Duodenal mucosa (tissue), 2 donors: ENCODE measurements around the gene ATP7B.

Source experiments
- H3K27ac ChIP-seq: one replicate; pipeline ENCODE4 v1.7.0; 2013; ENCODE audit warnings: low read depth, low read length
- H3K27me3 ChIP-seq, 2 donors: one replicate each; pipeline ENCODE4 v1.7.0; 2013; ENCODE audit warnings: low read length in 2 of 2, control low read depth in 1 of 2; ENCODE audit not compliant: insufficient read depth in 2 of 2, control insufficient read depth in 1 of 2
- H3K36me3 ChIP-seq, 2 donors: one replicate each; pipeline ENCODE4 v1.7.0; 2013; ENCODE audit warnings: low read length in 2 of 2, control low read depth in 1 of 2; ENCODE audit not compliant: insufficient read depth in 2 of 2, control insufficient read depth in 1 of 2
- H3K4me1 ChIP-seq, 2 donors: one replicate each; pipeline ENCODE4 v1.7.0; 2013; ENCODE audit warnings: low read length in 2 of 2, control low read depth in 1 of 2; ENCODE audit not compliant: insufficient read depth in 2 of 2, control insufficient read depth in 1 of 2
- H3K4me3 ChIP-seq, 2 donors: one replicate each; pipeline ENCODE4 v1.7.0; 2013; ENCODE audit warnings: low read length in 2 of 2, low read depth in 1 of 2
- H3K9ac ChIP-seq, 2 donors: one replicate each; pipeline ENCODE4 v1.7.0; 2013; ENCODE audit warnings: low read length in 2 of 2, low read depth in 1 of 2
- H3K9me3 ChIP-seq, 2 donors: one replicate each; pipeline ENCODE4 v1.7.0; 2013; ENCODE audit warnings: low read length in 2 of 2, control low read depth in 1 of 2; ENCODE audit not compliant: control insufficient read depth in 1 of 2

ATP7B gene

GRCh38 chr13:51905787-51906186 is 105.5 kb downstream of the ATP7B start:
- Histone ChIP-seq H3K4me1 (no peaks in the 10 kb centered on the region), H3K9me3 (no peaks in the 10 kb centered on the region), H3K36me3 (peaks cover 0 to 3% of the 10 kb centered on the region in 2 donors), H3K27me3 (no peaks in the 10 kb centered on the region), H3K4me3 (no peak overlapping the region), H3K27ac (no peak overlapping the region), H3K9ac (no peak overlapping the region)

- Histone ChIP-seq H3K4me1 (no peaks in the 10 kb centered on the region), H3K9ac (no peak overlapping the region), H3K36me3 (peaks cover 0 to 3% of the 10 kb centered on the region in 2 donors), H3K4me3 (no peak overlapping the region), H3K27ac (no peak overlapping the region), H3K27me3 (no peaks in the 10 kb centered on the region), H3K9me3 (no peaks in the 10 kb centered on the region)
Observed at GRCh38 chr13:51902776-51903175, 108.5 kb downstream of the ATP7B start.

GRCh38 chr13:51900471-51900870 is 110.8 kb downstream of the ATP7B start:
- H3K36me3 ChIP-seq, result peaks cover 0 to 3% of the 10 kb centered on the region in 2 donors
- H3K27ac ChIP-seq, result no peak overlapping the region
- no peaks in the 10 kb centered on the region for H3K27me3 ChIP-seq
- H3K9me3 ChIP-seq, result no peaks in the 10 kb centered on the region
- H3K9ac ChIP-seq, result no peak overlapping the region
- no peak overlapping the region for H3K4me3 ChIP-seq
- H3K4me1 ChIP-seq, result no peaks in the 10 kb centered on the region

GRCh38 chr13:51895906-51896888 is 115.1 kb downstream of the ATP7B start:
- Histone ChIP-seq H3K36me3 (no peaks in the 10 kb centered on the region), H3K9me3 (no peaks in the 10 kb centered on the region), H3K4me1 (peaks cover 0 to 5% of the 10 kb centered on the region in 2 donors), H3K4me3 (no peak overlapping the region), H3K9ac (no peak overlapping the region), H3K27ac (no peak overlapping the region), H3K27me3 (no peaks in the 10 kb centered on the region)

- Histone ChIP-seq H3K9me3 (no peaks in the 10 kb centered on the region), H3K4me3 (no peak overlapping the region), H3K27ac (no peak overlapping the region), H3K36me3 (no peaks in the 10 kb centered on the region), H3K4me1 (peaks cover 0 to 5% of the 10 kb centered on the region in 2 donors), H3K27me3 (no peaks in the 10 kb centered on the region), H3K9ac (no peak overlapping the region)
Observed at GRCh38 chr13:51894239-51894638, 117.0 kb downstream of the ATP7B start.

- Histone ChIP-seq H3K9me3 (no peaks in the 10 kb centered on the region), H3K4me1 (peaks cover 0 to 5% of the 10 kb centered on the region in 2 donors), H3K4me3 (no peak overlapping the region), H3K9ac (no peak overlapping the region), H3K27ac (no peak overlapping the region), H3K27me3 (no peaks in the 10 kb centered on the region), H3K36me3 (no peaks in the 10 kb centered on the region)
Observed at GRCh38 chr13:51892657-51893056, 118.6 kb downstream of the ATP7B start.

GRCh38 chr13:51887468-51887867 is 123.8 kb downstream of the ATP7B start:
- H3K9me3 ChIP-seq, result no peaks in the 10 kb centered on the region
- H3K27me3 ChIP-seq, result no peaks in the 10 kb centered on the region
- no peaks in the 10 kb centered on the region for H3K36me3 ChIP-seq
- H3K4me1 ChIP-seq, result no peaks in the 10 kb centered on the region
- no peak overlapping the region for H3K9ac ChIP-seq
- H3K4me3 ChIP-seq, result no peak overlapping the region
- no peak overlapping the region for H3K27ac ChIP-seq

GRCh38 chr13:51885651-51886050 is 125.6 kb downstream of the ATP7B start:
- H3K9ac ChIP-seq, result no peak overlapping the region
- no peak overlapping the region for H3K27ac ChIP-seq

GRCh38 chr13:51883226-51883600 is 128.0 kb downstream of the ATP7B start:
- Histone ChIP-seq H3K9me3 (peaks cover 0 to 2% of the 10 kb centered on the region in 2 donors), H3K36me3 (no peaks in the 10 kb centered on the region), H3K4me3 (no peak overlapping the region), H3K9ac (no peak overlapping the region), H3K27me3 (no peaks in the 10 kb centered on the region), H3K4me1 (no peaks in the 10 kb centered on the region), H3K27ac (no peak overlapping the region)

More at GRCh38 chr13:51885651-51886050, 125.6 kb downstream of the ATP7B start:
- Histone ChIP-seq H3K9me3 (peaks cover 0 to 2% of the 10 kb centered on the region in 2 donors), H3K36me3 (no peaks in the 10 kb centered on the region), H3K4me1 (no peaks in the 10 kb centered on the region), H3K27me3 (no peaks in the 10 kb centered on the region), H3K4me3 (no peak overlapping the region)
